ENCODE data around the gene PLEKHF1.

- TF ChIP-seq CTCF (IDR thresholded peaks at IDR 0.05) (no peak), POLR2A (IDR thresholded peaks at IDR 0.05) (no peak), EP300 (IDR thresholded peaks at IDR 0.05) (no peak), POLR2AphosphoS5 (IDR thresholded peaks at IDR 0.05) (no peak)
Measured at GRCh38 chr19:29651622-29652394, 13.5 kb upstream of the PLEKHF1 start.

Measured in gastroesophageal sphincter (tissue), 3 donors.